NCI-H2029 treated with DMSO at 0.1 percent for 48 hours (cell line): ENCODE measurements around the gene SCRN1.

Experiments used
- DNase-seq: peaks from one replicate; lab custom pipeline; 2025; lab: John Stamatoyannopoulos, UW

SCRN1 gene

DNA sequence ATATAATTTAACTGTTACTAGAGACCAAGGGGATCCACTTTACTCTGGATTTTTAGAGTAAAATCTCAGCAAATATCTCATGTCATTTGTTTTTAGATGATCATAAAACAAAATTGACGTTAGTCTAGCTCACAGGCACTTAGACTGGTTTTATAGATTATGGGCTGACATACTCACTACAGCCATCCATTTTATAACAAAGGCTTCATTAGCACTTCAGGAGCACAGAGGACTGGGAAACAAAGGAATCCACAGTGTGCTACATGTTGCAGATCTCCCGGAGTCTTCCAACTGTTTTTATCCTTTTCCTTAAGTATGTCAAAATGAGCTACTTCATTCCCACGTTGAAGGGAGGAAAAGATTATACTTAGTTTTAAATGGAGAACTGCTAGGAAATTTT, 15.9 kb upstream of the SCRN1 start:
- DNase-seq, result no peak

DNA sequence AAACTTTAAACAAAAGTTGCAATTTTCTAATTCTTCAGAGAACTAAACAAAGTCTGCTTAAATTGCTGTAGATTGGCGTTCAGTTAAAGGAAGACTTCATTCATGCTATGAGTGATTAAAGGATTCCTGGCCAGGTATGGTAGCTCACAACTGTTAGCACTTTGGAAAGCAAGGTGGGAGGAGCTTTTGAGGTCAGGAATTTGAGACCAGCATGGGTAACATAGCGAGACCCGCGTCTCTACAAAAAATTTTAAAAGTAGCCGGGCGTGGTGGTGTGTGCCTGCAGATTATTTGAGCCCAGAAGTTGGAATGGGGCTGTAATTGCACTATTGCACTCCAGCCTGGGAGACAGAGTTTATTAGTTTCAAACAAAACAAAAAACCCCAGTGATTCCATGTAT, 13.5 kb upstream of the SCRN1 start:
- DNase-seq, result no peak

DNA sequence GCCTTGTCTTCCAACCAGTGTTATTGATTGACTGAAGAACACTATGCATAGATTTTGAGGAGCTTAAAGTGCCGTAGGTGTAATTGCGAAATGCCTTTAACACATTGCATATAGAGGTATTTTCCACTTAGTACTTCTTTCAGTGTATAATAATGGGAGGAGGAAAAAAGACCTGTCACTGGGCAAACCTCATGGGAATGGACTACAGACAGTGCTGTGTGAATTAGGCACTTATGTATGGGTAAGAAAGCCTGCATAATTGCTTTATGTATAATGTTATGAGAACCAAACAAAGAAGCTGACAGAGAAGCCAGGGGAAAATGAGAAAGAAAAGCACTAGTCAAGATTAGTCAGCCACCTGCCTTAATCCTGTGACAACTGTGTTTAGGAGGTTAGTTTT, 12.4 kb upstream of the SCRN1 start:
- no peak for DNase-seq

DNA sequence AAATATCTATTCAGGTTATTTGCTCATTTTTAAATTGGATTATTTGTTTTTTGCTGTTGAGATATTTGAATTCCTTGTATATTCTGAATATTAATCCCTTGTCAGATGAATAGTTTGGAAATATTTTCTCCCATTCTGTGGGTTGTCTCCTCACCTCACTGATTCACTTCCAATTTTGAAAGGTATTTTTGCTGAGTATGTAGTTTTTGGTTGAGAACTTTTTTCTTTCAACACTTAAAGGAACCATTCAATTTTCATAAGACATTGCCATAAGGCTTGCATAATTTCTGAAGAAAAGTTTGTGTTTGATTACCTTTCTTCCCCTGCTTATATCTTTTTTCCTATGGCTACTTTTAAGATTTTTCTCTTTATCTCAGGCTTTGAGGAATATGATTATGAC, 8.9 kb upstream of the SCRN1 start:
- no peak for DNase-seq

DNA sequence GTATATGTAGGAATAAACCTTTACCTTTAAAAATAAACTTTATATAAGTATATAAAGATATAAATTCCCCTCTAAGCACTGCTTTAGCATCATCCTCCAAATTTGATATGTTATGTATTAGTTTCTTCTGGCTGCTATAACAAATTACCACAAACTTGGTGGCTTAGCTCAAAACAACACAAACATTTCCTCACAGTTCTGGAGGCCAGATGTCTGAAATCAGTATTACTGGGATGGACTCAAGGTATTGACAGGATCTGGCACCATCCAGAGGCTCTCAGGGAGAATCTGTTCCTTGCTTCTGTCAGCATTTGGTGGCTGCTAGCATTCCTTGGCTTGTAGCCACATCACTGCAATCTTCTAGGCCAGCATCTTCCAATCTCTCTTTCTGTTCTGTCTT, 6.7 kb upstream of the SCRN1 start:
- DNase-seq, result no peak

DNA sequence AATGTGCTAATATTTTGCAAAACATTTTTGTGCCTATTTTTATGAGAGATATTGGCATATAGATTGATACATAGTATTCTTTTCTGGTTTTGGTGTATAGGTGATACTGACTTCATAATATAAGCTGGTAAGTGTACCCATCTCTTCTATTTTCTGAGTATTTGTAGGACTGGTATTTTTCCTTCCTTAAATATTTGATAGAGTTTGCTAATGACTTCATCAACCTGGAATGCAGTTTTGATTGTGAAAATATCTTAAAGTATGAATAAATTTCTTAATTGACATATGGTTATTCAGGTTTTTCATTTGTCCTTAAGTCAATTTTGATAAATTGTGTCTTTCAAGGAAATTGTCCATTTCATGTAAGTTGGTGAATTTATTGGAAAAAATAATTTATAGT, 6.1 kb upstream of the SCRN1 start:
- DNase-seq, result no peak

DNA sequence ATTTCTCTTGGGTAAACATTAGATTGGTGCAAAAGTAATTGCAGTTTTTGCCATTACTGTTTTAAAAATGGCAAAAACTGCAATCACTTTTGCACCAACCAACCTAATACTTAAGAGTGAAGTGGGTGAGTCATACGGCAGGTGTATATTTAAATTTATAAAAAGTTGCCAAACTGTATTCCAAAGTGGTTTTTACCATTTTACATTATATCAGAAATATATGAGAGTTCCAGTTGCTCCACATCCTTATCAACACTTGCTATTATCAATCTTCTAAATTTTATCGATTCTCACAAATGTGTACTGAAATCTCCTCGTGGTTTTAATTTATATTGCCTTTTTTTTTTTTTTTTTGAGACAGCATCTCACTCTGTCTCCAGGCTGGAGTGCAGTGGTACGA, 3.5 kb upstream of the SCRN1 start:
- DNase-seq, result no peak

DNA sequence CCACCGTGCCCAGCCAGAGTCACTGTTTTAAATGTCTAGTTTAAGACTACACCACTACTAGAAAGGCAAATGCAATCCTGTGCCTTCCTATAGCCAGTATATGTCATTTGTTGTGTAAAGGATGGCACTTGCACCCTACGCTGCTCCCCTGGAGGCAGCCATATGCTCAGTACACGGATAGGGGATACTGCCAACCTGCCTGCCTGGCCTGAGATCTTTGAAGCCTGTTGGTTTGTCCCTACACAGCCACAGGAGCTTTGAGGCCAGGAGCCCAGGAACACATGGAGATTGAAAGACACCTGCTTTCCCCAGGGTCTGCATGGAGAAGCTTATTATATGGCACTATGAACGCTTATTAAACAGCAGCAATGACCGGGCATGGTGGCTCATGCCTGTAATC, 2.3 kb upstream of the SCRN1 start:
- DNase-seq, result no peak

DNA sequence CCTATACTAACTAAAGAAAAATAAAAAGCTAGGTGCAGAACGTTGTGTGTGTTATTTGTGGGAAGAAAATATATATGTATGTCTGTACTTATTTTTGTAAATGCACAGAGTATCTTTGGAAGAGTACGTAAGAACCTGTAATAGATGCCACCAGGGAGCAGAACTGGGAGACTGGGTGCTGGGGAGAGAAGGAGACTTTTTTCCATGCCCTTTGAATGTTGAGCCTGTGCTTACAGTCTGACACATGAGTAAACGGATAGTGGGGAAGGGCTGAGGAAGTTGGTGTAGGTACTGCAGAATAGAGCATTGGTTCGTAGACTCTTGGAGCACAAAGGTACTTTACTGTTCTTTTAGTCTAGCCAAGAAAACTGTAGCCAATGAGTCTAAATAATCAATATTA, 1.3 kb upstream of the SCRN1 start:
- no peak for DNase-seq

DNA sequence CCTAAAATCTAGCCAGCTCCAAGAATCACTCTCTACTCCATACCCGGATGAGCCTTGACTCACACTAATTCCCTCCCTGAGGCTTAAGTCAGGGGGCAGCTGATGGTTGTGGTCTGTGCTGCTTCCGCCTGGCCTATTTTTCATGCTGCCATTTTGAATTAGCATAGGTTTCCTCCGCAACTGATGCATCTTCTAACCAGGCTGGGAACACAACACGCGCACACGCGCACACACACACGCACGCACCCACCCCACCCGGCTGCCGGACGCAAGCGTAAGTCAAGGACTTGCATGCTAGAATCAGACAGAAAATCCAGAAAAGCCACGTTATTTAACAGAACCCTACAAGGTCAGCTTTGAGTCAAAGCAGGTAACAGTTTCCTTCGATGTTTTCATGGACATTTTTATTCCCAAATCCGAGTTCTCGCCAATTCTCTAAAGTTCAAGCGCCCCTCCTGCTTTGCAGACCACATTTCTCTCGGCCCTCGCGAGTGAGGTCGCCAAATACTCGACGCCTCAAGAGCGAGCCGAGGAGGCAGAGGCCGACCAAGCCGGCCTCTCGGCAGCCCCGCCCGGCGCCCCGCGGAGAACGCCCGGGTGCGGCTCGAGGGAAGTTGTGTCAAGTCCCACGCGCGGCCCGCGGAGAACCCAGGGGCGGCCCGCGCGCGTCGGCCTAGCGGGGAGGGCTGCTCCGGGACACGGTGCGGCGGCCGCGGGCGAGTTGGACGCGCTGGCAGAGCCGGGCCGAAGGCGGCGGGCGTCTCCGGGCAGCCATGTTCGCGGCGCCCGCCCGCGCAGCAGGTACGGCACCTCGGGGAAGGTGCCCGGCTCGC, 961 bp downstream of the SCRN1 start:
- no peak for DNase-seq

DNA sequence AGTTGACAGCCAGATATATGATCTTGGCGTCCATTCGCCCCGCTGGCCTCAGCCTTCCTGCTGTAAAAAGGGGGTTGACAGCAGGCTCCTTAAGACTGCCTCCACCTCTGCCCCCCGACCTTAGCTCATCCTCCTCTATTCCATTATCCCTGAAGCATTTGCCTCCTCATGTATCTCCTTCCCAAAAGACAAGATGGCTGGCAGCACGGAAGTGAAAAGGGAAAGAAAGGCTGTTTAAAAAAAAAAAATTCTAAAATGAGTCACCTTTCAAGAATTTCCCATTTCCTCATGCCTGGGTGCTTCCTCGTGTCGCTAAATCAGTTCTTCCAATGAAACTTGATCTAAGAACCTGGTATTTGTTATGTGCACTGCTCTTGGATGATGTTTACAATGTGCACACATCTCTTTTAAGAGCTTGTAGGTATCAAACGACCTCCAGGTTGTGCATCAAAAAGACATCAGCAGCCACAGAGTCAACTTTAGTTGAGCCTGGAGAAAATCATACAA, 1.7 kb downstream of the SCRN1 start:
- DNase-seq, result no peak

DNA sequence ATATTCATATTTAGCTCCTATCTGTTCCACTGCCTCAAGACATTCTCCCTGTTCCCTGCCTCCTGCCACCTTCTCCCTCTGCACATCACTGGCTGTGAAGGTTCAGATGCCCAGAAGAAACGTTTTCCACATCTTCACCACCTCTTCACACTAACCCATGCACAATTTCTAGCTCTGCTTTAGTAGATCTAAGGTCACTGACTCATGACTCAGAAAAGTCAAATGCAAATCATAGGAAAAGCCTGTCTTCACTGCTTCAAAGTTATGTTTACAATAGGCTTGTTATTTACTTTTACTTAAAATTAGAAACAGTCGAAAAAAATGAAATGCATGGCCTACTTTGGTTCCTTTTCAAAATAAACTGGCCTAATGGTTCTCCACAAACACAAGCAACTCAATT, 2.5 kb downstream of the SCRN1 start:
- no peak for DNase-seq

DNA sequence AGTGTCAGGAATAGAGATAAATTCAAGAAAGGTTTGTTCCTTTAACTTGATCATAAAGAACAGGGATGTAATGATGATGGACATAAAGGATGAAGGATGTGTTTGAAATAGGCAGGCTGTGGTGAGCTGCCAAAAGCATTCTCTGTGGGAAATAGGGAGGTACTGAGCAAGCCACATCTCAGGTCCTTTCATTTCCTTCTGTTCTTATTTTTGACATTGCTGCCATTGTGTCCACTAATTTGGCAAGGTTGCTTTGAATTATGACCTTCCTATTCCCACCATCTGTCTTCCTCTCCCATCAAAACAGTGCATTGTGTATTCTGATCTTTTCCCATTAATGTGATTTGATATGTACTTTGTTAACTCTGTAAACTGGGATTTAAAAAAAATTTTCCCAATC, 9.4 kb downstream of the SCRN1 start:
- no peak for DNase-seq

DNA sequence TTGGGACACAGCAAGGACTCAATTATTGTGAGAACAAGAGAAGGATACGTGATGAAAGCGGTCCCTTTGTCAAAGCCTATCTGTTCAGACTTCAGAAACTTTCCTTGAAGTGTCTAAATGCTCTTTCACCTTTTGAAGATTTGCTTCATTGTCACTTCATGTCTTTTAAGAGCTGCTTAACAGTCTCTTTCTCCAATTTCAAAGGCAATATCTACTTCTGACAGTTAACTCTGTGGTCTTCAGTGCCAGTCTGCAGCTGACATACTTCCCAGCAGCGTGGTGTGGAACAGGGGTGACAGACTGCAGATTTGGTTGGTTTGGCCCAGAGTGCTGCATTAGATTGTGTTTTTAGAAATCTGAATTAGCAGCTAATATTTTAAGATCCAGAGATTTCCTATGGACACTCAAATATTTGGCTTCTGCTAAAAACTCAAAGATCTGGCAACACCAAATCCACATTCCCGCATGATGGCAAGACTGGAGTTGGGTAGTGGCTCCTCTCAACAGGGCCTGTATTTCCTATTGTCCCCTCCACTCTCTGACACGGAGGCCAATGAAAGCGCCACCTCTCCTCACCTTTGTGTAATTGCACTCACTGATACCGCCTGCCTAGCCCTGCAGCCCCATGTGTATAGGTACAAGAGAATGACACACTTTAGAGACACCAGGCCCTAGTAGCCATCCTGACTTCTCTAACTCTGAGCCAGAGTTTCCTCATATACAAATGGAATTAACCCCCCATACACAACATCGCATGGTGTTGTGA, 11.5 kb downstream of the SCRN1 start:
- no peak for DNase-seq

DNA sequence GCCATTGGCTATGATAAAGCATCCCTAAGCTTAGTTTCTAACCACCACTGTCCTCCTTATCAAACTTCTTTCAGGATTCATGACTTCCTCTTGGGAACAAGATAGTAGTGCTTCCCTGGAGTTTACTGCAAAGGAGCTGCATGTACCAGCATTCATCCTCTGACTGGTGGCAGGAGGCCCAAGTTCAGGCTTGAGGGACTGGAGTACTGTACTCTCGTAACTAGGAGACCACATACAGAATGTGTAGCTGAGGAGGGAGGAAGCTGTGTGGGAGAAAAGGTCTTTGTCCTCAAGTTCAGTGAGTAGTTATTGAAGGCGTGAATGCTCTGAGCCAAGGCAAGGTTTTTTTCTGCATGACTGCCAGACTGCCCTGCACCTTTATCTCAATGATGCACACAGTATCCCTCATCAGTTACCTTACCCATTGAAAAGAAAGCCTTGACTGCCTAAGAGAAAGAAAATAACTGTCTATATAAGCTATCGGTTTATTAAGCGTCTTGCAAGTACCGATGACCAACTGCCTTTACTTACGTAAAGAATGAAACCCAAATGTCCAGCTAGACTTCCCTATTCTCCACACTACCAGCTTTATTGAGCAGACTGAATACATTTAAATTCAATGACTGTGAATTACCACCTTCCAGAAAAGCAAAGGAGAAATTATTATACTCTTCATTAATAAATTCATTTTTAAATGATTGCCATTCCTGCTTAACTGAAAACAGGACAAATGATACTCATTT, 12.8 kb downstream of the SCRN1 start:
- DNase-seq, result no peak

DNA sequence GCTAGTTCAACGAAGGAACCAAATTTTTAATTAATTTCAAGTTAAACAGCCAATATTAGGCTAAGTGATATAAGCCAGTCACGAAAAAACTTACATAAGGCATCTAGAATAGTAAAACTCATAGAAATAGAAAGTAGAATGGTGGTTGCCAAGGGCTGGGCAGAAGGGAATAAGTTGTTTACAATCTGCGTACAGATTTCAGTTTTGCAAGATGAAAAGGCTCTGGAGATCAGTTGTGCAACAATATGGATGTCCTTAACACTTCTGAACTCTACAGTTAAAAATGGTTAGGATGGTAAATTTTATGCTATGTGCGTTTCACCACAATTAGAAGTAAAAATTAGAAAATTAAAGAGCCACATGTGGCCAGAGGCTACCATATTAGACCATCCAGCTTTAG, 13.3 kb downstream of the SCRN1 start:
- DNase-seq, result no peak

DNA sequence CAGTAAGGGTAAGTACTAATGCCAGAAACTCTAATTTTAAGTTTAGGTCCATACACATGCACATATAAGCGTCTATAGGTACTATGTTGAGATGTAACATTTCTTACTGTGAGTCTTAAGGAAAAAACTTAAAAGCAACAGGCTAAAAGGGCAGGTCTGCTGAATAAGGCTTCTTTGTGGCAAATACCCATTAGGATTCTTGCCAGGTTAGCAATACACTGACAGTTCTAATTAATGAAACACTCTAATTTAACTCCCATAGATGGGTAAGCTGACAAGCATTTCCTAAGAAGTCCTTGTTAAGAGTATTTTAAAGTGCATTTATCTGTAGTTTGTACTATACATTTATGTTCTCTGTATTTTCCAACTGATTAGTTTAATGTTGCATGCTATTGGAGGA, 14.0 kb downstream of the SCRN1 start:
- no peak for DNase-seq

DNA sequence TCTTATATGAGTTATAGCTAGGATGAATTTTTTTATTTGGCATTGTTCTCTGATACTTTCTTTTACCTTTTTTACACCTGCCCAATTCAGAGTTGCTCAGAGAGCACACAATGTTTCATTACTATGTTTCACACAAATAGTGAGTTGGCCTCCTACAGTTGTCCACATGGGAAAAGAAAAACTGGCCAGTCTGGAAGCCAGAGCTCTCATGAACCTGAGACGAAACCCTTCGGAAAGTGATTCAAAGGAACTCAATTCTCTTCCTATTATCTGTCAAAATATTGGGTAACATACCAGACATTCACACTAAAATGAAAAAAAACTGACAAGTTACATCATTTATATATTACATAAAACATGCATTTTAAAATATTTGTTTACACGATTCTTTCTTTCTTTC, 15.3 kb downstream of the SCRN1 start:
- DNase-seq, result no peak

DNA sequence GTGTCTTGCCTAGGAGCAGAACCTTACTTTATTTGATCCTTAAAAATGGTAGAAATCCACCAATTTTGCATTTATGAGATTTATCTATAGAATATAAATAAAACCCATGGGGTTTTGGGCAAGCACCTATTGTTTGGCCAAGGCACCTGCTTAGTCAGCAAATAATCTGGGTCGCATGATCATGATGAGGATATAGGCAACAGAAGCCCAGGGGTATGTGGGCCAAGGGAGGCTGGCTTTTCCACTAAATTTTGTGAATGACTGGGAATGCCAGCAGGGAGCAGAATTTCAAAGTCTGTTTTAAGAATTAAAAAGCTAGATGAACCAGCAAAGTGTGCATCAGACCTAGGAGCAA, 17.3 kb downstream of the SCRN1 start:
- no peak for DNase-seq

DNA sequence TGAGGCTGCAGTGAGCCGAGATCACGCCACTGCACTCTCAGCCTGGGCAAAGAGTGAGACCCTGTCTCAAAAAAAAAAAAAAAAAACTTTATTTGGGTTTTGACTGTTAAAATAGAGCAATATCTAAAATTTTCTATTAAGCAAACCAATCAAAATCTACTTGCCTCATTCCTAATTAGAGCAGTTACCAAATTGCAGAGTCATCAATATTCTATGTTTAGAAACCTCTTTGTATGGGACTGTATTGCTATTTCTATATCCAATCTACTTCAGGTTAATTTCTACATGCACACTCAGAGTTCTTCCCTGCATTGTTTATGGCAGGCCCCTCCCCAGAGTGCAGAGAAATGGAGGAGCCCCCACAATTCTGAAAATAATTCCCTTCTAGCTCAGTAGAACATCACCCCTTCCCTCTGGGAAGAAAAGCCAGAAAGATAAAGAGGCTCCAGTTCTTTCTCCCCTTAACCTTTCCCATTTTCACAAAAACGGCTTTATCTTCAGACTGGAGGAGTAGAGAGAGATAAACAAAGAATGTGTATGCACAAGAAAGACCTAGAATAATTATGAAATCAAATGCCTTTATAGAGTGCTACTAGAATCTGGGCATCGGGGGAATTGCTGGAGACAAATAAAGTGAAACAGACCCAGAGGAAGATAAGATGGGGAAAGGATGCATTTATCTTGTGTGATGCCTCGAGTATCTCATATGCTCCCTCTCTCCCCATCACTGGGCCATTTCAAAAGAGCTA, 17.9 kb downstream of the SCRN1 start:
- DNase-seq, result no peak

DNA sequence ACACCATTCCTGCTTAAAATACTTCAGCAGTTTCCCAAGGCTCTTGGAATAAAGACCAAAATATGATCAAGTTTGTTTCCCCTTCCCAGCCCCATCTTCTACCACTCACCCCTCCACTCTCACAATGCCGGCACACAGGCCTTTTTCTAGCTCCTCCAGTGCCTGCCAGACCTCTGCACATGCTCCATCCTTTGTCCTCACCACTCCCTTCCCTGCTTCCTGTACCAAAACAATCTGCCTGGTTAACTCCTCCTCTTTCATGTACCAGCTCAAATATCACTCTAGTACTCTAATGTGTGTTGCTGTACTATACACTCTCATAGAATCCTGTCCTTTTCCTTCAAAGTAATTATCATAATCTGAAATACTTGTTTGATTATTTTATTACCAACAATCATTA, 19.4 kb downstream of the SCRN1 start:
- DNase-seq, result no peak

DNA sequence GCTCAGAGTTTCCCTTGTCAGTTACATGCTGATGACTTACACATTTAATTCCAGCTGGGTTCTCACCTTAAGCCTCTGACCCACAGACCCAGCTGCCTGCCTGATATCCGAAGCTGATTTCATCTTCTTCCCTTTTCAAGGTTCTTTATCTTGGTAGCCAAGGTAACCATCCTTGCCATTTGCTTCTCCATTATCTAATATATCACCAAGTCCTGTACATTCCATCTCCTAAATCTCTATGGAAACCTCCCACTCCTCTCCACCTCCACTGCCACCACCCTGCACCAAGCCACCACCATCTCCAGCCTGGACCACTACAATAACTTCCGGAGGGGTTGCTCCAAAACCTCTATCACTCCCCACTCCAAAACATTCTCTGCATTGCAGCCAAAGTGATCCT, 19.9 kb downstream of the SCRN1 start:
- no peak for DNase-seq
